GM18511 (cell line): ENCODE results near the gene DLGAP1.

ENCODE experiments used
- ATAC-seq: cut with Tn5 transposase; IDR thresholded peaks from one replicate; pipeline ENCODE4 v1.9.1; 2021; ENCODE audit warnings: mild to moderate bottlenecking, moderate library complexity; ENCODE audit not compliant: unreplicated experiment

Gene DLGAP1

DNA sequence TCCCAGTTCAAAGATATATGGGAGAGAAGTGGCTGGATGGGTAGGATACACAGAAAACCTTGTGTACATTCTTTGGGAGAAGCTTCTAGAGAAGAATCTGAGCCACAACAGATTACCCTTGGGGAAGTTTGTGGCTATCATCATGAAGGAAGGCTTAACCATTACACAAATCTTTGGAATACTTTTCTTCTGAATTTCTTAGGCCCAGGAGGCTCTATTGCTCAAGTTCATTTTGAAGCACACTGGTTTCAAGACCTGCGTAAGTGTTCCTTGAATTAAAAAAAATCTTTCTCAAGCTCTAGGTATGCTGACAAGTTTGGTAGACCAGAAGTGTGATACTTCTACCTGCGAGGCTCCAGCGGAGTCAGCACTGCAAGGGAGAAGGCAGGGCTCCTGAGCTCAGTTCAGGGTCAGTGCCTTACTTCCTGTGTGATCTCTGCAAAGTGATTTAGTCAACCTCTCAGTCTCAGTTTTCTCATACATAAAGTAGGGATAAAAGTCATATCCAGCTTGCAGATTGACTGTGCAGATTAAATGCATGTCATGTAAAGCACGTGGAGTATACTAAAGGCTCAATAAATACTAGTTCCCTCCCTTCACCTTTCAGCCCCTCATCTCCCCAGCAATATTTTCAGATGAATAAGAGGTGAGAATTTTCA is 438.6 kb downstream of the DLGAP1 start:
- ATAC-seq: peak; percentile 58

DNA sequence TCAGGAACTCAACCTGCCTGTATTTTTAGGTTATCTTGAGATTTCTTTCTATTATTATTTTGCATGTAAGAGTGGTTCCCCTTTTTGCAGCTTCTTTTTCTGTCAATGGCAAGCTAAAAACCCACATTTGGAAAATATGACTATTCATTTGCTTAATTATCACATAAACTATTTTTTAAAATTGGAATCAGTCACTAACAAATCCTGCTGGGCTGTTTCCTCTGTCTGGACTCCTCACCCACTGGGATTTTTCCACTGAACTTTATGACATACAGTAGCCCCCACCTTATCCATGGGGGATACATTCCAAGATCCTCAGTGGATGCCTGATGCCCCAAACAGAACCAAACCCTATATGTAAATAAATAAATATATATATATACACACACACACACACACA is 447.3 kb downstream of the DLGAP1 start:
- ATAC-seq: no peak

DNA sequence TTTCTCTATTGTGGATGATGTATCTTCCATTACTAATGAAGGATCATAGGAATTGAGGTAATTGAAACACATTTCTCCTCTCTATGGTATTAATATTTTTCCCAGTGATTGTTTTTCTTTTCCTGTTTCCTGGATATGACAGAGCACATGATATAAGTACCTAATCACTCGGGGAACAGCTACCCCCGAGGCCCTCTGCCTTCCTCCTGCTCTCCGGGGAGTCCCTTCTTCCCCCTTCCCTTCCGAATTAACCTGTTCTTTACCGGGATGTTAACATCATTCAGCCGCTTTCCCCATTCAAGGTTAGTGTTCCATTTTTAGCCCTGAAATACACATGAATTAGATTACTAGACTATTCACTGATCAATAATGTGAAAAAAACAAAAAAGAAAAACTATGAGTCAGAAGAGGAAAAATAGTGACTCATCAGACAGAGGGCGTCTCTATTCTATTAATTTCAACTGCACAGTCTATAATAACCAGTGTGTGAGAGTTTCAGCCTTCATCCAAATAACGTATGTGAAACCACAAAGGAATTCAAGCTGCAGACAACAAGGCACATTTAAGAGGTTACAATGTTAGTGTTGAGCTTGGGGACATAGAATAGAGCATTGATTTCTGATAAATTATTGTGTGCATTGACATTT is 450.8 kb downstream of the DLGAP1 start:
- ATAC-seq: no peak

DNA sequence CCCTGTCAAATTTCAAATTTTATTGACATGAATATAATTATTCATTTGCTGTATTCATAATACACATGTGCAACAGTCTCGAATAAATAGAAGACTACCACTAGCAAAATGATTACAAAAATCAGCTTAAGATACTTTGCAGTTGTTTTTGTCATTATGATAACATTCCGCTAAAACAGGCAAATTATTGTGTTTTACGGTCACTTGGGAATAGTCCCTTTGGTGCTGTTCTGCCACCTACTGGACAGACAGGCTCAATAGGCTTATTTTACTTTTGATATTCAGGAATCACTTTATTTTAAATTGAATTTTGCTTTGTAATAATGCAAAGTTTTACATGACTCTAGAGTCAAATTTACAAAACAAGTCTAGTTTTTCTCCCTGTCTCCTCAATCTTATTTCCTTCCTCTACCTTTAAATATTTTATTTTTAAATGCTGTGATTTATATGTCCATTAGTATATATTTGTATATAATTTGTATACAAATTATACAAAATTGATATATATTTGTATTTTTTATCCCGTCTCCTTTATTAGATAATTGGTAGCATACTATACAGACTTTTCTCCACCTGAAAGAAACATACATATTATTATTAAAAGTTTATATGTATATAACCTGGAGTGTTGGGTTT is 456.3 kb downstream of the DLGAP1 start:
- no peak for ATAC-seq

DNA sequence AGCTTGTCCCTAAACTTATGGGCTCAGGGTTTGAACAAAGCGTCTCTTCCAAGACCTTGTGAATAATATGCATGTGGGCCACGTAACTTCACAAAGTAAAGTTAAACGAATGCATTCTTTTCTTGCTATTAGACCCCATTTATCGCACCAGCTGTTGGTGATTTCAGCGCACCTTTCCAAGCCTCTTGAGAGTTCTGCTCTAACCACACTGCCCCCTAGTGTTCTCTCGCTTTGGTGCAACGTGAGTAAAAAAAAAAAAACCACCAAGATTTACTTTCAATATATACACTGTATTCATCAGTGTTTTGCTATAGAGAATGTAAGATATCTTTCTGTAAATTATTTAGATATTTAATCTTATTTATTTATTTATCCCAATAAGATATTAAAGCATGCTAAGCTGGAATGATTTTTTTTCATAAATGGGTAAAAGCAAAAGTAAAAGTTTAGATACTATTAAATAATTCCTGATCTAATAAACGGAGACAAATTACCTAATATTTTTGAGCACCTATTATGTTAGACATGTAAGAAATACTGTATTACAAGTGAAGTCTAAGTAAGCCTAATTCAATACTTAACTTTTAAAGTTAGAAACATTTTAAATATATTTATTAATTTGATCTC is 459.5 kb downstream of the DLGAP1 start:
- no peak for ATAC-seq

DNA sequence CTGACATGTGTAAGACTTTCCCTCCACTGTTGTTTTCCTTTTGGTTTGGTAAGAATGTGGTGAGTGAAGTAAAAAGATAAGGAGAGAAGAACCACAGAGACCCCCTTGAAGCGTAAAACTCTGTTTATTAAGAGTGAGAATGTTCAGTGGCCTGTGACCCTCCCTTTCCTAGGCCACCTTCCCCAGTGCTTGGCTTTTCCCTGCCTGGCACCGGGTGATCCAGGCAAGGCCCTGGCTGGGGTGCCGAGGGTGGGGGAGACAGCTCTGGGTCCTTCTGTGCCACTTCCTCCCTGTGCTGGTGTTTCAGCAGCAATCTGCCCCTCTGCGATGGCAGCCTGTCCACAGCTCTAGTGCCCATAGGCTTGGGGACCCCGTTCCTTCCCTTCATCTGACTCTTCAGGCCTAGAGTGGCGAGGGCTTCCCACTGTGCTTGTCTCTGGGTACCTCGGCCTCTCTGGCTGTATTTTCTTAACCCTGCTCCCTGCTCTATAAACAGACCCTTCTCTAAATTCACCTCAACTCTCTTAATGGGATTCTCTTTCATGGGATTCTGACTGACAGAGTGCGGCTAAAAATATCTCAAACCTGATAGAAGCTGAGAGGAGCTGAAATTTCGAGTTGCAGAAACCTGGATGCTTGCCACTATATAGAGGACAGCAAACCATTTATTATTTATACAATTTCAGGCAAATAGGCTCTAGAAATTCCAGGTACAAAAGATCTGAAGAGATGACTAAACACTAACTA is 461.0 kb downstream of the DLGAP1 start:
- ATAC-seq: no peak

DNA sequence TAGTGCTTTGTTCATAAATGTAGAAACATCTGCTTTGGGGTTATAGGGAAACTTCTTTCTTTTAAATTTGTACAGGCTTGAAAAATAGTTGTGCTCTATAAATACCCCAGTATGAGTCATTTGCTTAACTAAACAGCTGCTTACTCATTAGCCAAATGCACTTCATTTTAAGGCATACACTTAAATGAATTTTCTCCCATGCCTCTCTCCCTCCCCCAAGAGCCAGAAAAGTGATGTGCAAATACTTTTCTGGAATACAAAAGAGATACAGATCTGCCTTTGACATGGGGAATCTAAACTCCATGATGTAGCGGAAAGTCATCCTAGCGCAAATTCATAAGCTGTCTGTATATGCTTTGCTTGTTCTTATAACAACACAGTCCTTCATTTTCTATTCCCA is 469.4 kb downstream of the DLGAP1 start:
- ATAC-seq: no peak

DNA sequence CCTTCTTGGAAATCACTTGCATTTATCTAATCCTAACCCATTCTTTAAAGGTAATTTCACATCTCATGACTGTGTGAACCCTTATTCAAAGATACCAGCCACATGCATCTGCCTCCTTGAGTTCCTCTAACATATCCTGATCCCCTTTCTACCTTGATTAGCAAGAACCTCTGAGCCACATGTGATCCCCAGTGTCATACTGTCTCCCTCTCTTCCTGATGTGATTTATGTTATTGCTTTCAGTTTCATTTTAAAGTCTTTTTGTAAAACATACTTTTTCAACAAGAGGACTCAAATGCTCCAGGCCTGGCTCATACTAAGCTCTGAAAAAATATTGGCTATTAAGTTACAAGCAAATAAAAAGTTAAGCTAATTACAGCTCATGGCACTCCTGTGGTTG is 470.1 kb downstream of the DLGAP1 start:
- ATAC-seq: no peak

DNA sequence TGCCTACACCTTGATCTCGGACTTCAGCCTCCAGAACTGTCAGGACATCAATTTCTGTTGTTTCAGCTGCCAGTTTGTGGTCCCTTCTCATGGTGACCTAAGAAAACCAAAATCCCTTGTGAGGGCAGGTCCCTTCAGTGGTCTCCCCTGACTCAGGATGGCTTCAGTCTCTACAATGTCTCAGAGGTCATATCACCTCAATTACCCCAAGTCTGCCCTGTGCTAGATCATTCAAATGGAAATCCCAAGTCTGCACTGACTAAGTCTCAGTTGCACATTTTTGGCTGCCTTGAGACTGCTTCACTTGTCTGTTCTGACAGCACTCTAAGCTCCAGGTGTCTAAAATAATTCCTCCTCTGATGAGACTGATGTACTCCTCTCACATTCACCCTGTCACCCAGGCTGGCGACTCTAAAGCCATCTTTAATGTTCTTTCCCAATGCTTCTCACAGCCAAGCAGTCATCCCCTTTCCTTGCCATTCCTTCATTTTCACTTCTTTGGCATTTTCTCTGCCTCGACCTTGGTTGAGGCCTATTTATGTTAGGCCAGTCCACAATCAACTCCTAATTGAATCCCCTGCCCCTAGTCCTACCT is 470.8 kb downstream of the DLGAP1 start:
- ATAC-seq: no peak

DNA sequence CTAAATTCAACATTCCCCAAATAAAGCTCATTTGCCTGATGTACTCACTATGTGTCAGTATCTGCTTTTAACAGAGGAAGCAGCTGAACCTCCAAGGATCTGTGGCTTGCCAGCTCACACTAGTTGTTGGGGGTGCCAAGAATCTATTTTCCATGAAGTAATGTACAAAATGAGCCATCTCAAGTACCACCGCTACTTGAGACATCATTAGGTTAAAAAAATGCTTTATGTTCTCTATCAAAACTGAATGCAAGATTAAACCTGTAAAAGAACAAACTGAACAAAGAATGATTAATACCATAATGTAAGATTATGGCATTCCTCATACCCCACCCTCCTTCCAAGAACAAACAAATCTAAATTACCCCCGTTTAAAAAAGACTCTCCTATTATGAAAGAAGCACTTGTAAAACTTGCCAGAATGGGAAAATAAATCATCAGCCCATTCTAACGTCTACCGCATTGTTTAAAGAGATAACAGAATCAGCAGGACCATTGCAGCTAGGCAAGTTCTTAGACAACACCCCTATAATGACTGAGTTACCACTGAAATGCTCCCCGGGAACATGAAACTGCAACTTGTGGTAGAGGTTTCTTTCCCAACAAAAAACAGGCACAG is 471.6 kb downstream of the DLGAP1 start:
- ATAC-seq: no peak

DNA sequence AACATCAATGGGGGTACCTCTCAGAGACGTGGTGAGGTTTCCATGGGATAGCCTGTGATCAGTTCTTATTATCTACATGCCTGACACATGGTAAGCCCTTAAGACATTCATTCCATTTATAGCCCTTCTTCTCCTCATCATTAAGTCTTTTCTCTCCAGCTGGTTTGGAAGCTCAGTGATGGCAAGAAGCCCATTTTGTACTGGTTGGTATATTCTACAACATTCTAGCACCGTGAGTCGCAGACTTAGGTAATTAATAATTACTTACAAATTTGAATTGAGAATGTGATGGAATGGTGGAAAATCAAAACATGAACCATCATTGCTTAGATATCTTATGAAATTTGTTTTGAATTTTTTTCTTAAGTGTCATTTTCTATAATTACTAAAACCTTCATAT is 472.6 kb downstream of the DLGAP1 start:
- ATAC-seq: no peak

DNA sequence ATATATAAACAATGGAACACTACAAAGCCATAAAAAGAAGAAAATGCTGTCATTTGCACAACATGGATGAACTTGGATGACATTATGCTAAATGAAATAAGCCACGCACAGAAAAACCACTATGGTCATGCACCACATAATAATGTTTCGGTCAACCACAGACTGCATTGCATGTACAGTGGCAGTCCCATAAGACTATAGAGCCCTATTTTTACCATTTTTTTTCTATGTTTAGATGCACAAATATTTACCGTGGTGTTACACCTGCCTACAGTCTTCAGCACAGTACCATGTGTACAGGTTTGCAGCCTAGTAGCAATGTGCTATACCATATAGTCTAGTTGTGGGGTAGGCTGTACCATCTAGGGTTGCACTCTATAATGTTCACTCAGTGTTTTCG is 476.1 kb downstream of the DLGAP1 start:
- ATAC-seq: no peak

DNA sequence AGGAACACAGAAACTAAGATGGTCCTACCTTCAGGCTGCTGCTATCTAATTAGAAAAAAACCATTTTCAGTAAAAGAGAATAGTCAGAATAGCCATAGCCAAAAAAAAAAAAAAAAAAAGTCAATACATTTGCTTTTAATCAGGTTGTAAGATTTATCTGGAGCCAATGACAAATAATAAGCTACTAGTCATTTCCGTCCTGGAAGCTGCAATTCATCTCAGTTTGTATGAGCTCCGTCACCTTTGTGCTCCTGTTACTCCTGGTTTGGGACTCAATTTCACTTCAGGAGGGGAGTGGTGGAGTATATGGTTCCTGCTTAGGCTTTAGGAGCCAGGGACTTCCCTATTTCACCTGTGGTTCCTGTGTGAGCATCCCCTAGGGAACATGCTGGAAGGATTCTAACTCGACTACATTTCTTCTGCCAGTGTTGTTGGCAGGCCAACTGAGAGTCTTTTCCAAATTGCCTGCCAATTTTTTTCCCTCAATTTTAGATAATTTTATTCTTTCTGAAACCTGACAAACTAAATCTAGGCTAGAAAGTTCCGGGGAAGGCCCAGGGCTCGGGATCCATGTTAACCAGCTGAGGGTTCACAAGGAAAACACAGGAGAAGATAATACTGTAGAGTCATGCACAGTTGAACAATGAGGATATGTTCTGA is 481.8 kb downstream of the DLGAP1 start:
- no peak for ATAC-seq

DNA sequence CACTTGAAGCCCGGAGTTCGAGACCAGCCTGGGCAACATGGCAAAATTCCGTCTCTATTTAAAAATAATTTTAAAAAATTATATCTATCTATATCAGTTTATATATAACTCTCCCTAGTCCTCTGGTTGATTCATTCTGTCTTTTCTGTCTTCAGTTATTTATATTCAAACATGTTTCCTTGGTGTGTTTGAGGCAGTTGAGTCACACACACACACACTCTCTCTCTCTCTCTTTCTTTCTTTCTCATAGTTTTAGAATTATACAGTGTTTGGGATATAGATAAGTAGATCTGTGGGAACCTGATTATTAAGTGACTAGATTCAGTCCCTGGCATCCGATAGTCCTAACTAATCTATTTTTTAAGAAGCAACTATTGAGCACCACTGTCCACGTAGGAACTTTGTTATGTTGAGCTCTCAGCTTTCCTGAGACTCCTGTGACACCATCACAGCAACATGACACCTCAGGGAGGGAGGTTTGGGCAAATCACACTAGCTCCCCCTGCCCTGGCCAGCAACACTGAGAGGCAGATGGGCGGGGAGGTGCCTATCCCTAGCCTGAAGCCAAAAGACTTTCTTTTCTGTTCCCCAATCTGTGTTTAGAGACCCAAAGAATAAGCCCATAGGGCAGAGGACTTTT is 482.7 kb downstream of the DLGAP1 start:
- no peak for ATAC-seq

DNA sequence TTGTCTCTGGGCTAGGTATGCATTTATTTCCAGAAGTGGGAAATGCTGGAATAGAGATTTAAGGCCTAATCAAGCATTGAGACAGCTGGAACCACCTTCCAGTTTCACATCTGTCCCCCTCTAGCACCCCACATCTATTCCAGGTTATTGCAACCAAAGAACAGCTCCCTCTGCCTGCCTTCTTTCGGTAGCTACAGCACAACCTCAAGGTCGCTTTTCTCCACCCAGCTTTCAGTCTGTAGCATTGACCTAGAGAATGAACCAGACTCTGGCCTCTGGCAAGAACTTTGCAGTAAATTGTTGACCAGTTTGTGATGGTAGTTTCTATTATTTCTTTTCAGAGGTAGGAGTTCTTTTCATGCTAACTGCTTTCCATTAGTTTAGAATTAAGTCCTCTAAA is 484.2 kb downstream of the DLGAP1 start:
- ATAC-seq: no peak

DNA sequence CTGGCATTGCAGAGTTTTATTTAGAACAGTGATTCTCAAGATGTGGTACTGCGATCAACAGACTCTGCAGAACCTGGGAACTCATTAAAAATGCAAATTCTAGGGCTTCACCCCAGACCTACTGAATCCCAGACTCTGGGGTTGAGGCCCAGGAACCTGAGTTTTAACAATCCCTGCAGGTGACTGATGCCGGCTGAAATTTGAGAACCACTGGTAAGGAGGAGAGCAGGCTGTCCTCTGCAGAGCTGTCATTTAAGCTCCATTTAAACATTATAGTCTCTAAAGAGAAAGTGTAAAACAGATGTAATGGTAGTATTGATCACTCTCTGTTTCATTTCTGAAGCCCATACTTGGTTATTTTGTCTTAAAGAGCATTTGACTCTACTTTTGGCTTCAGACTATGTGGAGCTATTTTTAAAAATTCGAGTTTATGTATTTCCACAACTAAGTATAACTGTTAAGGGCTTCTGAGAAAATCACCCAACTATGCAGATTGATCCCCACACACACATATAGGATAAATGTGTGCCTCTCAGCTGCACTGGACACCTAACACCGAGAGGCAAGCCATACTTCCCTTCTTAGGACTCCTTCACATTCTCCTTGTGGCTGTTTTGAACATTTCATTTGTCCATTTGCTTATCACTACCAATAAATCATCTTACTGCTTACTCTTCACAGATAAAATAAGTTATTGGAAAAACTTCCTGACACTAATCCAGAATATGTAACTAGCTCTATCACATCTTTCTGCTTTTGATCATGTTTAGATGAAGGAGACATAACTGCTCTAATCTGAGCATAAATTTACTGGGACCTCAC is 487.5 kb downstream of the DLGAP1 start:
- peak; percentile 71 for ATAC-seq

DNA sequence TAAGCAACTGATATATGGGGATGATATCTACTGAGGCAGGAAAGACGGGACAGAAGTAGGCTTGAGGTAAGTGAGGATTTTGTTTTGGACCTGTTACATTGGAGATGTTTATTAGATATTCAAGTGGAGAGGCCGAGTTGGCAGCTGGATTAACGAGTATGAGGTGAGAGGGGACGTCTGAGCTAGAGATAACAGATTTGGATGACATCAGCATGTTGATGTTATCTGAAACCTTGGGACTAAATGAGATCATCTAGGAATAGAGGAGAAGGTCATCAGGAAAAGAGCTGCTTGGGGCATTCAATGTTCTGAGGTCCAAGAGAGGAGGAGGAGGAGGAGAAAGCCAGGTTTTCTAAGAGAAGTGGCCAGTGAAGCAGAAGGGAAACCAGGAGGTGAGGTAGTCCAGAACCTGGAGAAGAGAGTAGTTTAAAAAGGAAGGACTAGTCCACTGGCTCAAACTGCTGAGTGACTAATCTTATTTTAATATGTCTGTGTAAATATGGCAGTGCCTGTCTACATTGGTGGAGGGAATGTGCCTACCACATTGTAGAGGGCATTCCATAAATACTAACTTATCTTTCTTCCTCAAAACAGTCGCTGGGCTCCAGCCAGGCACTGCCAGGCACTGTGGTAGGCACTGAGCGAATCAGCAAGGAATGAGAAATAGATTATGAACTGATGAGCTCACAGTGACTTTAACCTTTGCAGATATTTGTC is 488.3 kb downstream of the DLGAP1 start:
- ATAC-seq: peak; percentile 14

DNA sequence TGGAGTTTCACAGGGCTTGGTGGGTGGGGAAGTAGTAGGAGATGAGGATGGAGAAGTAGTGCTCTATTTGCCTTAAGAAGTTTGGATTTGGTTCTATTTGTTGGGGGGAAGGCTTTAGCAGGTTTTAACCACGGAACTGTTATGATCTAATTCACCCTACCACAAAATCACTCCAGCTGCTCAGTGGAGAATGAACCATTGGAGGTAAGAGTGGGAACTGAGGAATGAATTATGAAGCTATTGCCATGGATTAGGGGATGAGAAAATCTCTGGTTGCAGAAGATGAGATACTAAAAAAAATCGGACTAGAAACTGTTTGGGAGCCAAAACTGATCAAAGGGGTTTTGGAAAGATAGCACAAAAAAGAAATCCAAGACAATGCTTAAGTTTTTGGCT is 488.9 kb downstream of the DLGAP1 start:
- no peak for ATAC-seq
